Peyer's patch (tissue), 4 donors: ENCODE results near the gene NDEL1. TPM values are rescaled to one million over a fixed set of nuclear protein-coding genes. Genes with fewer than 3 reads are reported as not detected.

Source experiments
- DNase-seq, 3 donors: peaks; one replicate each; pipeline ENCODE4 v3.0.0-alpha.2; 2017 to 2019
- H3K27ac ChIP-seq, 4 donors: fragments of 200-600 bp; sonication (generic); one replicate each; pipeline ENCODE4 v1.5.1; 2016 to 2019
- H3K27me3 ChIP-seq, 2 donors: fragments of 200-600 bp; sonication (generic); one replicate each; pipeline ENCODE4 v1.5.1; 2019
- H3K36me3 ChIP-seq, 3 donors: fragments of 200-600 bp; sonication (generic); one replicate each; pipeline ENCODE4 v1.5.1; 2016 to 2019
- H3K4me1 ChIP-seq, 4 donors: fragments of 200-600 bp; sonication (generic); one replicate each; pipeline ENCODE4 v1.5.1; 2016 to 2019
- H3K4me3 ChIP-seq, 4 donors: fragments of 200-600 bp; sonication (generic); 1 replicate in 3 of 4; 2 replicates in 1 of 4; pipeline ENCODE4 v1.5.1; 2016 to 2019; ENCODE audit warnings: mild to moderate bottlenecking in 1 of 4
- H3K9me3 ChIP-seq, 4 donors: fragments of 200-600 bp; sonication (generic); one replicate each; pipeline ENCODE4 v1.5.1; 2016 to 2019; ENCODE audit warnings: mild to moderate bottlenecking in 1 of 4
- CTCF ChIP-seq, 6 experiments: fragments of 450-650 bp in 4 of 6; fragments of 200-600 bp in 2 of 6; sonication (generic) in 1 of 6; IDR thresholded peaks; one replicate each; pipeline ENCODE4 v1.5.1; 2017 to 2019; ENCODE audit warnings: antibody characterized with exemption in 6 of 6, mild to moderate bottlenecking in 3 of 6, moderate library complexity in 1 of 6
- POLR2A ChIP-seq, 2 donors: fragments of 450-650 bp; IDR thresholded peaks; one replicate each; pipeline ENCODE4 v1.5.1; 2017; ENCODE audit warnings: antibody characterized with exemption in 2 of 2, mild to moderate bottlenecking in 2 of 2, moderate library complexity in 2 of 2
- total RNA-seq, 4 donors: library from RNA; depleted of rRNA; stranded (reverse); fragments of >200 nt; gene quantifications; one replicate each; pipeline ENCODE4 v1.1.0, GENCODE V29; 2016

NDEL1 gene
- total RNA-seq, 4 donors from 2014 or later: 70.4 to 125 (median 99.9) TPM

GRCh38 chr17:8469964-8470363, 34.3 kb downstream of the NDEL1 start:
- Histone ChIP-seq H3K4me3 (no peak overlapping the region), H3K27ac (no peak overlapping the region), H3K4me1 (peaks cover 0 to 8% (median 0%) of the 10 kb centered on the region in 4 donors), H3K36me3 (peaks cover 0 to 75% (median 0%) of the 10 kb centered on the region in 3 donors), H3K9me3 (no peaks in the 10 kb centered on the region), H3K27me3 (no peaks in the 10 kb centered on the region)
- peak in 1 of 3 donors; percentile 30 for DNase-seq
- TF ChIP-seq POLR2A (IDR thresholded peaks at IDR 0.05): no peak
- TF ChIP-seq CTCF (IDR thresholded peaks at IDR 0.05): no peak

GRCh38 chr17:8470447-8471047, 34.9 kb downstream of the NDEL1 start:
- no peak overlapping the region for H3K4me3 ChIP-seq
- H3K27ac ChIP-seq: no peak overlapping the region
- H3K9me3 ChIP-seq: no peaks in the 10 kb centered on the region
- H3K36me3 ChIP-seq: peaks cover 0 to 80% (median 0%) of the 10 kb centered on the region in 3 donors
- DNase-seq: peak in 1 of 3 donors; percentile 46
- TF ChIP-seq CTCF (IDR thresholded peaks at IDR 0.05) (no peak), POLR2A (IDR thresholded peaks at IDR 0.05) (no peak)
- no peaks in the 10 kb centered on the region for H3K27me3 ChIP-seq
- H3K4me1 ChIP-seq: peaks cover 0 to 3% (median 0%) of the 10 kb centered on the region in 4 donors

- Histone ChIP-seq H3K4me3 (no peak overlapping the region), H3K27me3 (no peaks in the 10 kb centered on the region), H3K36me3 (peaks cover 0 to 87% (median 0%) of the 10 kb centered on the region in 3 donors), H3K4me1 (no peaks in the 10 kb centered on the region), H3K9me3 (no peaks in the 10 kb centered on the region), H3K27ac (no peak overlapping the region)
- no peak for TF ChIP-seq POLR2A (IDR thresholded peaks at IDR 0.05)
- no peak for TF ChIP-seq CTCF (IDR thresholded peaks at IDR 0.05)
- DNase-seq: peak in 1 of 3 donors; percentile 38
Measured at GRCh38 chr17:8472663-8473062, 37.0 kb downstream of the NDEL1 start.

GRCh38 chr17:8473451-8474192, 37.9 kb downstream of the NDEL1 start:
- H3K9me3 ChIP-seq: no peaks in the 10 kb centered on the region
- no peak overlapping the region for H3K27ac ChIP-seq
- H3K4me1 ChIP-seq: no peaks in the 10 kb centered on the region
- H3K4me3 ChIP-seq: no peak overlapping the region
- peaks cover 0 to 82% (median 0%) of the 10 kb centered on the region in 3 donors for H3K36me3 ChIP-seq
- TF ChIP-seq CTCF (IDR thresholded peaks at IDR 0.05) (no peak), POLR2A (IDR thresholded peaks at IDR 0.05) (no peak)
- H3K27me3 ChIP-seq: no peaks in the 10 kb centered on the region
- DNase-seq: no peak

GRCh38 chr17:8474826-8475225, 39.1 kb downstream of the NDEL1 start:
- Histone ChIP-seq H3K9me3 (no peaks in the 10 kb centered on the region), H3K4me3 (no peak overlapping the region), H3K27ac (no peak overlapping the region), H3K36me3 (peaks cover 0 to 78% (median 0%) of the 10 kb centered on the region in 3 donors), H3K27me3 (no peaks in the 10 kb centered on the region), H3K4me1 (peaks cover 0 to 4% (median 0%) of the 10 kb centered on the region in 4 donors)
- no peak for TF ChIP-seq POLR2A (IDR thresholded peaks at IDR 0.05)
- no peak for TF ChIP-seq CTCF (IDR thresholded peaks at IDR 0.05)
- peak in 1 of 3 donors; percentile 44 for DNase-seq
